ENCODE data around the gene FGD4. TPM values are rescaled to one million over a fixed set of nuclear protein-coding genes. Genes with fewer than 3 reads are reported as not detected.

The FGD4 gene
- polyA plus RNA-seq, 1 donor: 18.8 TPM

- Histone ChIP-seq H3K9me3 (ENCODE audit: control insufficient read depth, low read depth, low read length) (peaks cover 3% of the 10 kb centered on the region), H3K27me3 (ENCODE audit: control insufficient read depth, insufficient read depth, low read length) (no peaks in the 10 kb centered on the region), H3K27ac (ENCODE audit: low read length) (no peak overlapping the region), H3K4me3 (ENCODE audit: low read length) (no peak overlapping the region), H3K4me1 (ENCODE audit: control insufficient read depth, insufficient read depth, low read length) (no peaks in the 10 kb centered on the region), H3K36me3 (ENCODE audit: control insufficient read depth, insufficient read depth, low read length) (peaks cover 20% of the 10 kb centered on the region)
- no CpG with 5 or more reads among the region's 1 CpG for WGBS (ENCODE audit: insufficient coverage, low lambda C conversion rate)
- DNase-seq: no peak
Observed at GRCh38 chr12:32574585-32574984, 175.2 kb downstream of the FGD4 start.

GRCh38 chr12:32577328-32577727, 178.0 kb downstream of the FGD4 start:
- no peak overlapping the region for H3K27ac ChIP-seq (ENCODE audit: low read length)
- H3K4me3 ChIP-seq (ENCODE audit: low read length): no peak overlapping the region
- no peaks in the 10 kb centered on the region for H3K27me3 ChIP-seq (ENCODE audit: control insufficient read depth, insufficient read depth, low read length)
- WGBS (ENCODE audit: insufficient coverage, low lambda C conversion rate): 50% methylated on average over 1 of the region's 2 CpGs
- no peaks in the 10 kb centered on the region for H3K4me1 ChIP-seq (ENCODE audit: control insufficient read depth, insufficient read depth, low read length)
- peaks cover 37% of the 10 kb centered on the region for H3K36me3 ChIP-seq (ENCODE audit: control insufficient read depth, insufficient read depth, low read length)
- H3K9me3 ChIP-seq (ENCODE audit: control insufficient read depth, low read depth, low read length): peaks cover 3% of the 10 kb centered on the region
- DNase-seq: no peak

GRCh38 chr12:32583534-32583933, 184.2 kb downstream of the FGD4 start:
- peaks cover 2% of the 10 kb centered on the region for H3K9me3 ChIP-seq (ENCODE audit: control insufficient read depth, low read depth, low read length)
- H3K27ac ChIP-seq (ENCODE audit: low read length): no peak overlapping the region
- WGBS (ENCODE audit: insufficient coverage, low lambda C conversion rate): 100% methylated on average over 1 of the region's 1 CpG
- DNase-seq: peak in 1 of 2 donors; percentile 5
- no peaks in the 10 kb centered on the region for H3K4me1 ChIP-seq (ENCODE audit: control insufficient read depth, insufficient read depth, low read length)
- no peak overlapping the region for H3K4me3 ChIP-seq (ENCODE audit: low read length)
- H3K27me3 ChIP-seq (ENCODE audit: control insufficient read depth, insufficient read depth, low read length): no peaks in the 10 kb centered on the region
- peaks cover 35% of the 10 kb centered on the region for H3K36me3 ChIP-seq (ENCODE audit: control insufficient read depth, insufficient read depth, low read length)

- H3K9me3 ChIP-seq (ENCODE audit: control insufficient read depth, low read depth, low read length): no peaks in the 10 kb centered on the region
- H3K27me3 ChIP-seq (ENCODE audit: control insufficient read depth, insufficient read depth, low read length): no peaks in the 10 kb centered on the region
- no peak overlapping the region for H3K27ac ChIP-seq (ENCODE audit: low read length)
- H3K36me3 ChIP-seq (ENCODE audit: control insufficient read depth, insufficient read depth, low read length): peaks cover 33% of the 10 kb centered on the region
- no peak overlapping the region for H3K4me3 ChIP-seq (ENCODE audit: low read length)
- DNase-seq: no peak
- no peaks in the 10 kb centered on the region for H3K4me1 ChIP-seq (ENCODE audit: control insufficient read depth, insufficient read depth, low read length)
- WGBS (ENCODE audit: insufficient coverage, low lambda C conversion rate): 100% methylated on average over 2 of the region's 5 CpGs
Observed at GRCh38 chr12:32585680-32586079, 186.3 kb downstream of the FGD4 start.

GRCh38 chr12:32586390-32586789, 187.0 kb downstream of the FGD4 start:
- H3K4me1 ChIP-seq (ENCODE audit: control insufficient read depth, insufficient read depth, low read length): no peaks in the 10 kb centered on the region
- no peak overlapping the region for H3K27ac ChIP-seq (ENCODE audit: low read length)
- 86% methylated on average over 2 of the region's 2 CpGs for WGBS (ENCODE audit: insufficient coverage, low lambda C conversion rate)
- no peaks in the 10 kb centered on the region for H3K27me3 ChIP-seq (ENCODE audit: control insufficient read depth, insufficient read depth, low read length)
- H3K36me3 ChIP-seq (ENCODE audit: control insufficient read depth, insufficient read depth, low read length): peaks cover 31% of the 10 kb centered on the region
- H3K4me3 ChIP-seq (ENCODE audit: low read length): no peak overlapping the region
- no peaks in the 10 kb centered on the region for H3K9me3 ChIP-seq (ENCODE audit: control insufficient read depth, low read depth, low read length)
- no peak for DNase-seq

GRCh38 chr12:32587581-32588495, 188.5 kb downstream of the FGD4 start:
- no peaks in the 10 kb centered on the region for H3K9me3 ChIP-seq (ENCODE audit: control insufficient read depth, low read depth, low read length)
- no CpG with 5 or more reads among the region's 4 CpGs for WGBS (ENCODE audit: insufficient coverage, low lambda C conversion rate)
- DNase-seq: no peak
- H3K27ac ChIP-seq (ENCODE audit: low read length): no peak overlapping the region
- H3K4me3 ChIP-seq (ENCODE audit: low read length): no peak overlapping the region
- no peaks in the 10 kb centered on the region for H3K4me1 ChIP-seq (ENCODE audit: control insufficient read depth, insufficient read depth, low read length)
- no peaks in the 10 kb centered on the region for H3K27me3 ChIP-seq (ENCODE audit: control insufficient read depth, insufficient read depth, low read length)
- peaks cover 28% of the 10 kb centered on the region for H3K36me3 ChIP-seq (ENCODE audit: control insufficient read depth, insufficient read depth, low read length)

- Histone ChIP-seq H3K27me3 (ENCODE audit: control insufficient read depth, insufficient read depth, low read length) (no peaks in the 10 kb centered on the region), H3K4me3 (ENCODE audit: low read length) (no peak overlapping the region), H3K27ac (ENCODE audit: low read length) (no peak overlapping the region), H3K4me1 (ENCODE audit: control insufficient read depth, insufficient read depth, low read length) (no peaks in the 10 kb centered on the region), H3K36me3 (ENCODE audit: control insufficient read depth, insufficient read depth, low read length) (peaks cover 28% of the 10 kb centered on the region), H3K9me3 (ENCODE audit: control insufficient read depth, low read depth, low read length) (no peaks in the 10 kb centered on the region)
- no peak for DNase-seq
- 100% methylated on average over 1 of the region's 3 CpGs for WGBS (ENCODE audit: insufficient coverage, low lambda C conversion rate)
Observed at GRCh38 chr12:32588604-32589003, 189.2 kb downstream of the FGD4 start.

- no peaks in the 10 kb centered on the region for H3K27me3 ChIP-seq (ENCODE audit: control insufficient read depth, insufficient read depth, low read length)
- no peak overlapping the region for H3K4me3 ChIP-seq (ENCODE audit: low read length)
- no peaks in the 10 kb centered on the region for H3K9me3 ChIP-seq (ENCODE audit: control insufficient read depth, low read depth, low read length)
- no peaks in the 10 kb centered on the region for H3K4me1 ChIP-seq (ENCODE audit: control insufficient read depth, insufficient read depth, low read length)
- no peak overlapping the region for H3K27ac ChIP-seq (ENCODE audit: low read length)
- no peak for DNase-seq
- H3K36me3 ChIP-seq (ENCODE audit: control insufficient read depth, insufficient read depth, low read length): peaks cover 33% of the 10 kb centered on the region
- 40% methylated on average over 2 of the region's 4 CpGs for WGBS (ENCODE audit: insufficient coverage, low lambda C conversion rate)
Observed at GRCh38 chr12:32589165-32589865, 190.0 kb downstream of the FGD4 start.

- Histone ChIP-seq H3K27me3 (ENCODE audit: control insufficient read depth, insufficient read depth, low read length) (no peaks in the 10 kb centered on the region), H3K36me3 (ENCODE audit: control insufficient read depth, insufficient read depth, low read length) (peaks cover 38% of the 10 kb centered on the region), H3K9me3 (ENCODE audit: control insufficient read depth, low read depth, low read length) (no peaks in the 10 kb centered on the region), H3K27ac (ENCODE audit: low read length) (no peak overlapping the region), H3K4me3 (ENCODE audit: low read length) (no peak overlapping the region), H3K4me1 (ENCODE audit: control insufficient read depth, insufficient read depth, low read length) (no peaks in the 10 kb centered on the region)
- no peak for DNase-seq
- WGBS (ENCODE audit: insufficient coverage, low lambda C conversion rate): no CpG with 5 or more reads among the region's 2 CpGs
Observed at GRCh38 chr12:32595251-32595650, 195.9 kb downstream of the FGD4 start.

- no peaks in the 10 kb centered on the region for H3K4me1 ChIP-seq (ENCODE audit: control insufficient read depth, insufficient read depth, low read length)
- H3K27me3 ChIP-seq (ENCODE audit: control insufficient read depth, insufficient read depth, low read length): no peaks in the 10 kb centered on the region
- H3K9me3 ChIP-seq (ENCODE audit: control insufficient read depth, low read depth, low read length): no peaks in the 10 kb centered on the region
- no peak overlapping the region for H3K4me3 ChIP-seq (ENCODE audit: low read length)
- no peak for DNase-seq
- H3K36me3 ChIP-seq (ENCODE audit: control insufficient read depth, insufficient read depth, low read length): peaks cover 36% of the 10 kb centered on the region
- 20% methylated on average over 1 of the region's 1 CpG for WGBS (ENCODE audit: insufficient coverage, low lambda C conversion rate)
- H3K27ac ChIP-seq (ENCODE audit: low read length): no peak overlapping the region
Observed at GRCh38 chr12:32596030-32596429, 196.7 kb downstream of the FGD4 start.
